ENCODE measurements around the gene ATP13A2.
"Not testable (repeated sequence)": the region's sequence is repeated elsewhere in the genome, so short reads cannot be mapped to it uniquely, and the experiment has no call there.

Gene ATP13A2

DNA sequence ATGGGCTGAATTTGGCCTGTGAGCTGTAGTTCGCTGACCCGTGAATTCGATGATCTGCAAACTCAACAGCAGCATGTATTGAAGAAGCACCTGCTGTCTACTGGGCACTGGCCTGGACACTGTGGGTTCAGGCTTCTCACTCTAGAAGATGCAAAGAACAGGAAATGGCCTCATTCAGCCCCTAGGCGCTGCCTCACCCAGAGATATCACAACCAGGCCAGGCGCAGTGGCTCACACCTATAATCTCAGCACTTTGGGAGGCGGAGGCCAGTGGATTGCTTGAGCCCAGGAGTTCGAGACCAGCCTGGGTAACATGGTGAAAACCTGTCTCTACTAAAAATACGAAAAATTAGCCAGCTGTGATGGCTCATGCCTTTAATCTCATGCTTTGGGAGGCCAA lies 55.0 kb downstream of the ATP13A2 start:
- no peak for DNase-seq

DNA sequence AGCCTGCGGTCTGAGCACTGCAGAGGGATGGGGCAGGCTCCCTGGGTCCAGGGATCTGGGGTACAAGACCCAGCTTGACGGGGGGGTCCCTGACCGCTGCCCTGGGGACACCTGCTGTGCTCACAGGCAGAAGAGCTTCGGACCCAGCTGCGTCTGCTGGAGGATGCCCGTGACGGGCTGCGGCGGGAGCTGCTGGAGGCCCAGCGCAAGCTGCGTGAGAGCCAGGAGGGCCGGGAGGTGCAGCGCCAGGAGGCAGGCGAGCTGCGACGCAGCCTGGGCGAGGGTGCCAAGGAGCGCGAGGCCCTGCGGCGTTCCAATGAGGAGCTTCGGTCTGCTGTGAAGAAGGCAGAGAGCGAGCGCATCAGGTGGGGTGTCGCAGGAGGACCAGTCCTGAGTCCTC lies 56.5 kb downstream of the ATP13A2 start:
- DNase-seq, result no peak

DNA sequence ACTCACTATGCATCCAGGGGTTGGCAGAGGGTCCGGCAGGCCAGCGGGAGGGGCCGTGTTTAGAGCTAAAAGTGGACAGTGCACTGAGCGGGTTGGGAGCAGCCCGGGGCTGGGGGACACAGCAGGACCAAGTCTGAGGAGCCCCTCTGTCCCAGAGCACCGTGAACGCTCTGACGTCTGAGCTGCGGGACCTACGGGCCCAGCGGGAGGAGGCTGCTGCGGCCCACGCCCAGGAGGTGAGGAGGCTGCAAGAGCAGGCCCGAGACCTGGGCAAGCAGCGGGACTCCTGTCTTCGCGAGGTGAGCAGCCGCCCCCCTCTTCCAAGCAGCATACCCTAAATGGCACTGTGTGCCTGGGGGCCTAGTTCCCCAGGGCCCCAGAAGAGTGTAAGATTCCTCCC lies 57.1 kb downstream of the ATP13A2 start:
- DNase-seq, result no peak

DNA sequence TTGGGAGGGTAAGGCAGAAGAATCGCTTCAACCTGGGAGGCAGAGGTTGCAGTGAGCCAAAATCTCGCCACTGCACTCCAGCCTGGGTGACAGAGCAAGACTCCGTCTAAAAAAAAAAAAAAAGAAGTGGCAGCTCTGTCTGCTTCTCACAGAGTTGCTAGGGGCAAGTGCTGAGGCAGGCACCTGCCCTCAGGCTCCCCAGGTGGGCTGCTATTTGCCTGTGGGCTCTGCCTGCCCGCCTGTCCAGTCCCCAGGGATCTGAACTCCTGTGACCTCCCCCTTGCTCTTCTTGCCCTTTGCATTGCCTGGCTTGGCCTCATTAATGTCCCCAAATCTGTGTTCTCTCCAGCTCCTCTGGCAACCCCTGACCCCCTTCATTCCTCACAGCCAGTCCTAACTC lies 59.4 kb downstream of the ATP13A2 start:
- DNase-seq, result not testable (repeated sequence)

- not testable (repeated sequence) for DNase-seq
Observed at GRCh38 chr1:16949026-16949425, 62.7 kb downstream of the ATP13A2 start.

DNA sequence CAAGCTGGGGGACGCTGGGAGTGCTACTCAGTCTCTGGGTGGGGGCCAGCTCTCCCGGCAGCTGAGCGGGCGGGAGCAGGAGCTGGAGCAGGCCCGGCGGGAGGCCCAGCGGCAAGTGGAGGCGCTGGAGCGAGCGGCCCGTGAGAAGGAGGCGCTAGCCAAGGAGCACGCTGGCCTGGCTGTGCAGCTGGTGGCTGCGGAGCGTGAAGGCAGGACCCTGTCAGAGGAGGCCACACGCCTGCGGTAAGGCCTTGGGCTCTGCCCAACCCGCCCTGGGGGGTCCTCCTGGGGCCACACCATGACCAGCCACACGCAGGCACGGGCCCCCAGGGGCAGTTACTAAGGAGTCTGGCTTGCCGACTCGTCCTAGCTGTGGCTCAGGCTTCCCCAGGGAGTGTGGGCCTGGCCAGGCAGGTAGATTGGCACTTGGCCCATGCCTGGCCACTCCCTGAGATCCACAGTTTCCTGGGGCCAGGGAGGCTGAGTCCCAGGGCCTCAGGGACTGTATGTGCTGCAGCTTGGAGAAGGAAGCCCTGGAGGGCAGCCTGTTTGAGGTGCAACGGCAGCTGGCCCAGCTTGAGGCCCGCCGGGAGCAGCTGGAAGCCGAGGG lies 63.3 kb downstream of the ATP13A2 start:
- not testable (repeated sequence) for DNase-seq

GRCh38 chr1:16946646-16947045 lies 65.1 kb downstream of the ATP13A2 start:
- DNase-seq, result no peak

DNA sequence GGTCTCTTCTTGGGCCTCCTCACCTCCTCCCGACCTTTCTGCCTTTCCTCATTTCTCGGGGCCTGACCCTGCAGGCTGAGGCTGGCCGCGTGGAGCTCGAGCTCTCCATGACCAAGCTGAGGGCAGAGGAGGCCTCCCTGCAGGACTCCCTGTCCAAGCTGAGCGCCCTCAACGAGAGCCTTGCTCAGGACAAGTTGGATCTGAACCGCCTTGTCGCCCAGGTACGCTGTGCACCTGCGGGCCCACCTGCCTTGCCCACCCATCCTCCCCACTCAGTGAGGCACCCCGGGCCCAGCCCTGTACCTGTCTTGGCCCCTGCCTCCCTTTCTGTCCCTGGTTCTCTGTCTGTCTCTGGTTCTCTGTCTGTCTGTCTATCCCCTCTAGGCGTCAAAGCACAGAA lies 65.5 kb downstream of the ATP13A2 start:
- DNase-seq, result not testable (repeated sequence)

- not testable (repeated sequence) for DNase-seq
Observed at GRCh38 chr1:16945512-16945911, 66.2 kb downstream of the ATP13A2 start.

GRCh38 chr1:16944038-16944437 lies 67.7 kb downstream of the ATP13A2 start:
- DNase-seq, result no peak

- DNase-seq, result not testable (repeated sequence)
Observed at GRCh38 chr1:16939386-16940180, 72.1 kb downstream of the ATP13A2 start.

GRCh38 chr1:16938351-16939321 lies 73.1 kb downstream of the ATP13A2 start:
- no peak for DNase-seq

DNA sequence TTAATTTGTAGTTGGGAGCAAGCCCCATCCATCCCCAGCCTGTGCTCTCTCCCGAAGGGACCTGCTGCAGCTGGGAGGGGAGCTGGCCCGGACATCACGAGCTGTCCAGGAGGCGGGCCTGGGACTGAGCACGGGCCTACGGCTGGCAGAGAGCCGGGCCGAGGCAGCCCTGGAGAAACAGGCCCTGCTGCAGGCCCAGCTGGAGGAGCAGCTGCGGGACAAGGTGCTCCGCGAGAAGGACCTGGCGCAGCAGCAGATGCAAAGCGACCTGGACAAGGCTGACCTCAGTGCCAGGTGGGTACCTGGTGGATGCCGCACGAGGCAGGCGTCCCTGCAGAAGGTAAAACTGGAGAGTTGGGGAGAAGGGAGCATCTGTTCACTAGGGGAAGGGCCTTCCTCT lies 75.1 kb downstream of the ATP13A2 start:
- not testable (repeated sequence) for DNase-seq
